GM18868 (cell line): ENCODE measurements around the gene NPAS2.

Source experiments
- ATAC-seq: cut with Tn5 transposase; IDR thresholded peaks from one replicate; pipeline ENCODE4 v1.9.1; 2021; ENCODE audit warnings: mild to moderate bottlenecking, moderate library complexity; ENCODE audit not compliant: unreplicated experiment

The NPAS2 gene

DNA sequence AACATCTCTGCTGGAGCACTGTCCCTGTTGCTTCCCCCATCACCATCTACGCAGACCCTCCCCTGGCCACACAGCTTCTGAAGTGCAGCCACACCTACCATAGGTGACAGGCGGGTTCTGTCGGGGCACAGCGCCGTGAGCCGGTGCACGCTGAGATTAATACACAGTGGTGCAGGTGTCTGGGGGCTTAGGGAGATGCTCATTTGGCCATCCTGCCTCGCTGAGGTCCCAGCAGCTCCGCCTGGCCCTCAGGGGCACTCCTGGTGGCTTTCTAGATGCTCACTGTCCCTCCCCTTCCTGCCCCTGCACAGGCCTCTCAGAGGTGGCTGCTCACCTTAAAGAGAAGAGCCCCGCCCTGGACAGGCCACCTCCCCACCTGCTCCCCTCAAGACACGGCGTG lies 163.3 kb downstream of the NPAS2 start:
- ATAC-seq = no peak

DNA sequence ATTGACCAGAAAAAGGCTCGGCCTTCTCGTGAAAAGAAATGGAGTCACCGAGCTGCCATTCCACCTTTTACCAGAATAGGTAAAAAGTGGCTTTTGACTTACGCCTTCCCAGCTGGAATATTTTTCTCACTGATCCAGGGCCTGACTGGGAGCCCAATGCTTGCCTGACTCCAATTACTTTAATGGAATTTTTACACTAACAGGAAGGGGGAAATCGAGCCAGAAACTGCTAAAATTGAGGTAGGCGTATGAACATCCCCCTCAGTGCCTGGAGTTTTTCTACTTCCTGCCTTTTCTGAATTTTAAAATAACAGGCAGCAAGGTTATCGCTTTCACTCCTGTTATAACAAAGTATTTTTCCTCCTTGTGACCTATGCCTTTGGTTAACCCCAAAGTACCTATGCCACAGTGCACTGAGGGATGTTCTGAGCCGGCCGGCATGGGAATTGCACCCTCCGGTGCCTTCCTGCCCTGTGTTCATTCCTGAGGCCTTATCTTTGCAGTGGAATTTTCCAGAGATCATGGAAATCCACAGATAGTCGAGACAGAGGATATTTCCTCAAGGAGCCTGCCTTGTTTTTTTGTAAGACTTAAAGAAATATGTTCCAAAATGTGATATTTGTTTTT lies 163.9 kb downstream of the NPAS2 start:
- ATAC-seq = no peak

DNA sequence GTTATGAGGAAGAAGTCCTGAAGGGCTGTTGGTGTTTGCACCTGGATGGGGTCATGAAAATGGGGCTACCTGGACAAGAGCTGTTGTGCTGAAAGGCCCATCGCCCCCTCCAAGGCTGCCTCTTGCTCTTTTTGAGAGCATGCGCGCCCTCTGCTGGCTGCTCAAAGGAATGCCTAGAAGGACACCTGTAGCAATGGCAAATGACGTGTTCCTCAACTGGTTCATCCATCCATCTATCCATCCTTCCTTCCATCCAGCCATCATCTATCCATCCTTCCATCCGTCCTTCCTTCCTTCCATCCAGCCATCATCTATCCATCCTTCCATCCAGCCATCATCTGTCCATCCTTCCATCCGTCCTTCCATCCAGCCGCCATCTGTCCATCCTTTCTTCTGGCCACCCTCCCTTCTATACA lies 165.0 kb downstream of the NPAS2 start:
- no peak for ATAC-seq

DNA sequence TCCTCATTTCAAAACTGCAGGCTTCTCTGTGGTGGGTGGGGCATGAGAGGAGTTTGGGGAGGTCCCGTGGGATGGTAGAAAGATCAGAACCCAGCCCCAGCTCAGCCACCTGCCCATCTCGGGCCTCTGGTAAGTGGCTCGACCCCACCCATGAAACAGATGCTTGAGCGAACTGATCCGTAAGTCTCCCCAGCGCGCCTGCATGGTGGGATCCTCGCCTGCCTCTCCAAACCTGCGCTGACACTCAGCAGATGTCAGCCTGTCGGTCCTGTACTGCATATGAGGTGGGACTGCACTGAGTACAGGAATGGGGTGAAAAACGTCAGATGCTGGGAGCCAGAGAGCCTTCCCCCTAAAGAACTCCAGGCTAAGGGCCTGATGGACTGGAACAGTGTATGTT lies 166.2 kb downstream of the NPAS2 start:
- no peak for ATAC-seq

DNA sequence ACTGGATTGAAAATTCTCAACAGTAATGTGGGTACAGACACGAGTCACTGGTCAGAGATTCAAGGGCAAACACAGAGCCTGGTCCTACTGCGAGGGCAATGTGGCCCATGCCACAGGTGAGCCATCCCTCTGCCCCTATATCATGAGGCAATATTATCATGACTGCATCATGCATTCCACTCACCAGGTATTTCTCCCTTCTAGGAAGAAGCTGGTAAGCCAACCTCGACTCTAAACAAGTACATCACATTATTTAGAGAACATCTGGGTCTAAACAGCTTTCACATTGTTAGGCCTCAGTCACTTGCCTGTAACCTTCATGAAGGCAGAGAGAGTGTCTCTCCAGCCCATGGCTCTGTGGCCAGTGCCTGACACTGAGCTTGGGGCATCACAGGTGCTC lies 167.6 kb downstream of the NPAS2 start:
- no peak for ATAC-seq

DNA sequence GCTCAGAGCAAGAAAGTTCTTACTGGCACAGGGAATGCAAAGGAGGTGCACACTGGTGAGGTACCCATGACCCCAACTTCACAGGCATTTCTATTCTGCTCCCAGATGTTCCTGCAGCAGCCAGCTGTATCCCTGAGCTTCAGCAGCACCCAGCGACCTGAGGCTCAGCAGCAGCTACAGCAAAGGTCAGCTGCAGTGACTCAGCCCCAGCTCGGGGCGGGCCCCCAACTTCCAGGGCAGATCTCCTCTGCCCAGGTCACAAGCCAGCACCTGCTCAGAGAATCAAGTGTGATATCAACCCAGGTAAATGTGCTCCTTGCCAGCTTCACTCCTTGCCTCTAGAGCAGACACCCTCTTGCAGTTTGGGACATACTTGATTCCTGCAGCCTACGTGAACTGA lies 168.0 kb downstream of the NPAS2 start:
- no peak for ATAC-seq

DNA sequence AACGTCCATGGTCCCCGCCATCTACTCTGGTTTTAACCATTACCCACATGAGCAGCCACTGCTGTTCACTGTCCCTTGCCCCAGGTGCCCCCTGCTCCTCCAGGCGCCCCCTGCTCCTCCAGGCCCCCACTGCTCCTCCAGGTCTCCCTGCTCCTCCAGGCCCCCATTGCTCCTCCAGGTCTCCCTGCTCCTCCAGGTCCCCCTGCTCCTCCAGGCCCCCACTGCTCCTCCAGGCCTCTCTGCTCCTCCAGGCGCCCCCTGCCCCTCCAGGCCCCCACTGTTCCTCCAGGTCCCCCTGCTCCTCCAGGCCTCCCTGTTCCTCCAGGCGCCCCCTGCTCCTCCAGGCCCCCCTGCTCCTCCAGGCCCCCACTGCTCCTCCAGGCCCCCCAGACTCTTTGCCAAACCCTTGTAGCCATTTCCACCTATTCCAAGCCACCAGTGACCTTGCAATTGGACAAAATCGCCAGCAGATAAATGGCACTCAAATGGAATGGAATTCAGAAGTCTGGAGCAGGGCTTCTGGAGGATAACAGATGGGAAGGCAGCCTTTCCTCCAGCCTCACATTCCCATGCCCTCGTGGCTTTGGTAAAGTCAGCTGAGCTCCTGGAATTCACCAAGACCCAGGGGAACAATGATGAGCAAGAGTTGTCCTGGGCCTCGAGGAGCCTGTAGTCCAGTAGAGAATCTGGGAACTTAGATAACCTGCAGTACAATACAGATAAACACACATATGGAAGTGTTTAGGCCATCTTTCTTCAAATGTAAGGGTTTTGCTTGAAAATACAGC lies 168.9 kb downstream of the NPAS2 start:
- ATAC-seq = no peak

DNA sequence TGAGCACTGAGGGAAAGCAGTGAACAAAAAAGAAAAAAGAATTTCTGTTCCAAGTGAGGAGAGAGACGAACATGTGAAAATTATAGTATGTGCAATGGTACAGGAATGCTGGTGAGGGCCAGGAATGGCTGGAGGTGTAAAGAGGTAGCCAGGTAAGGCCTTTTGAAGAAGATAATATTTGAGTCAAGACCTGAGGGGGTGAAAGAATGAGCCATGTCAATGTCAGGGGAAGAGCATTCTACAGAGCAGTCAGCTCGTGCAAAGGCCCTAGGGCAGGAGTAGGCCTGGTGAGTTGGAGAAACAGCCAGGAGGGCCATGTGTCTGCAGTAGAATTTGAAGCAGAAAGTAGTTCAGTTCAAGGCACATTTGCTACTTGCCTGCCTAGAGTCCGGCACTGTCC lies 169.7 kb downstream of the NPAS2 start:
- no peak for ATAC-seq

DNA sequence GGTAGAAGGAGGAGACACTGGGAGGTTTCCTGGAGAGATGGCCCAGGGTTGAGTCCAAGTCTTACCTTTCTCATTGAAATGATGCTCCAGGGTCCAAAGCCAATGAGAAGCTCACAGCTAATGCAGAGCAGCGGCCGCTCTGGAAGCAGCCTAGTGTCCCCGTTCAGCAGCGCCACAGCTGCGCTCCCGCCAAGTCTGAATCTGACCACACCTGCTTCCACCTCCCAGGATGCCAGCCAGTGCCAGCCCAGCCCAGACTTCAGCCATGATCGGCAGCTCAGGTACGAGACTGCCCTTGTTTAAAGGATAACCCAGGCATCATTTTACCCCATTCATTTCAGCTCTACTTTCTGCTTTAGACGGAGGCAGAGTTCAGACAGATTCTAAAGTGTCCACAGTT lies 170.2 kb downstream of the NPAS2 start:
- no peak for ATAC-seq

DNA sequence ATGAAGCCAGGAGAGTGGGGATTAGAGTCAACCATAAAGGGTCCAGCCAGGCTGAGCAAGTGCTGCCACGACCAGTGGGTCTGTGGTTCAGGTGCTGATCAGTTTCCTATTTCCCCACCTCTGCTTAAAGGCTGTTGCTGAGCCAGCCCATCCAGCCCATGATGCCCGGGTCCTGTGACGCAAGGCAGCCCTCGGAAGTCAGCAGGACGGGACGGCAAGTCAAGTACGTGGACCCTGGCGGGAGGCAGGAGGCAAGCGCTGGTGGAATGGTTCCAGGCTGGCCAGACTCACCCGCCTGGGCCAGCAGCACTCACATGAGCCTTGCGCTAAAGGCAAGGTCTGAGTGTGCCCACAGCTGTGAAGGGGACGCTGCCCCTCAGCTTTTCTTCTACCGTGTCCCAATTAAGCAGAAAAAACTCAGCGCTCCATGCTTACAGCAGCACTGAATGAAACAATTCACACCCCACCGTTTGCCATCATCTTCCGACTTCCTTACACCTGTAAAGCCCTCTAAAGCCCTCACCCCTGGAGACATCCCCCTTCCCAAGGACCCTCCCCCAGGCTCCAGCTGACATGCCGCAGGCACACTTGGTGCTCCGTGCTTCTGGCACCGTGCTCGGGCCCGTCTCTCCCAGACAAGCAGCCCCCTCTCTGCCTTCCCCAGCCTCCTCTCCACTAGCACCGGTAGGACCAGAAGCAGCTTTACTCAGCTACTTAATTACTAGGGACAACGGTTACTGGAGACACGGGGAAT lies 170.9 kb downstream of the NPAS2 start:
- no peak for ATAC-seq

DNA sequence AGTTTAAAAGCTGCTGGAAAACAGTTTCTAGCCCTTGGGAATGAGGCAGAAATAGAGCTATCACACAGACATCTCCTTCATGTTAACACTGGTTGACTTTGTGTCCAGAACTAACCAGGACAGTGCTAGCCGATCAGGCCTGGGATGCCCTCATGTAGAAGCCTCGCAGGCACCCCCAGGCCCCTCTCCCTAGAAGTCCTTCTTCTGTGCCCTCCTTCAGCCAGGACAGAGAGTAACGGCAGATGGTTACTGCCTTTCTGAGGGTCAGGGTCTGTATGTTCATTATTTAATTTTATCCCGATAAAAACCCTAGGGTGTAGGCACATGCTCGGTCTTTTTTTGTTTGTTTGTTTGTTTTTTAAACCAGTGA lies 171.4 kb downstream of the NPAS2 start:
- ATAC-seq = no peak

DNA sequence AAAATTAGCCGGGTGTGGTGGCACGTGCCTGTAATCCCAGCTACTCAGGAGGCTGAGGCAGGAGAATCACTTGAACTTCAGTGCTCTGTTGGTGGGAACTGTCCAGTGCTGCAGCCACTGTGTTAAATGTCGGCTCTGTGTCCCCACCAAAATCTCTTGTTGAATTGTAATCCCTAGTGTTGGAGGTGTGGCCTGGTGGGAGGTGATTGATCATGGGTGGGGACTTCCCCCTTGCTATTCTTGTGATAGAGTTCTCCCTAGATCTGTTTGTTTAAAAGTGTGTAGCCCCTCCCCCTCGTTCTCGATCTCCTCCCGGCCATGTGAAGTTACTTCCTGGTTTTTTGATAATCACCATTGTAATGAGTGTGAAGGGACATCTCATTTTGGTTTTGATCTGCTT lies 172.3 kb downstream of the NPAS2 start:
- ATAC-seq = no peak

DNA sequence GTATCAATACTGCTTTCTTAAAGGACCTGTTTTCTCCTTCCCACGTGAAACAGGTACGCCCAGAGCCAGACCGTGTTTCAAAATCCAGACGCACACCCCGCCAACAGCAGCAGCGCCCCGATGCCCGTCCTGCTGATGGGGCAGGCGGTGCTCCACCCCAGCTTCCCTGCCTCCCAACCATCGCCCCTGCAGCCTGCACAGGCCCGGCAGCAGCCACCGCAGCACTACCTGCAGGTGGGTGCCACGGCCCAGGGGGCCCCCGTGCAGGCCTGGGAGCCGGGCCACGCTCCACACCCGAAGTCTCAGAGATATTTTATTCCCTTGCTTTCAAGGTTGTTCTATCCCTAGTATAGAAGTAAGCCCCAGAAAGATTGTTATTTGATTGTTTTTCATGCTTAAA lies 173.4 kb downstream of the NPAS2 start:
- no peak for ATAC-seq

DNA sequence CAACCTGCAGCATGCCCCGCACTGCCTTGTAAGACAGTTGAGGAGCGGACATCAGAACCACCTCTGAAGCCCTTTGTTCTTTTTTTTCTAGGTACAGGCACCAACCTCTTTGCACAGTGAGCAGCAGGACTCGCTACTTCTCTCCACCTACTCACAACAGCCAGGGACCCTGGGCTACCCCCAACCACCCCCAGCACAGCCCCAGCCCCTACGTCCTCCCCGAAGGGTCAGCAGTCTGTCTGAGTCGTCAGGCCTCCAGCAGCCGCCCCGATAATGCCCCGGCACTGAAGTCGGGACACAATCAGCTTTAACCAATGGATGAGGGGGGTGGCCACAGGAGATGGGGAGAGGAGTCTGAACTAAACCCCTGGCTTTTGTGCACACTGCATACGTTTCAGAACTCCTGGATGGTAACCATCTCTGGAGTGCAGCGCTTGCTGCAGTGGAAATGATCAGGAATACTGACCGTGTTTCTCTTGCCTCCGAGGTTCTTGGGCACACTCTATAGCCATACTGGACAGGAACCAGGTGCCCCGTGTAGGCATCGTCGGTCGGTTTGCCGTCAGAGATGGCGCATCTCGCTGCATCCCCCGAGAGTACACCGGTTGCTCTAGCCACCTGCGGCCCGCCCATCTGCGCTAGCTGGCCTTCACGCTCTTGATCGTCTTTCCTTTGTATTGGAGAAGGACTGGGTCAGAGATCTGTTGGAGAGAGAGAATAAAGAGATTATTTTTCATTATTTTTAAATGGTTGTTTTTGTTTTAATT lies 175.6 kb downstream of the NPAS2 start:
- ATAC-seq = no peak

DNA sequence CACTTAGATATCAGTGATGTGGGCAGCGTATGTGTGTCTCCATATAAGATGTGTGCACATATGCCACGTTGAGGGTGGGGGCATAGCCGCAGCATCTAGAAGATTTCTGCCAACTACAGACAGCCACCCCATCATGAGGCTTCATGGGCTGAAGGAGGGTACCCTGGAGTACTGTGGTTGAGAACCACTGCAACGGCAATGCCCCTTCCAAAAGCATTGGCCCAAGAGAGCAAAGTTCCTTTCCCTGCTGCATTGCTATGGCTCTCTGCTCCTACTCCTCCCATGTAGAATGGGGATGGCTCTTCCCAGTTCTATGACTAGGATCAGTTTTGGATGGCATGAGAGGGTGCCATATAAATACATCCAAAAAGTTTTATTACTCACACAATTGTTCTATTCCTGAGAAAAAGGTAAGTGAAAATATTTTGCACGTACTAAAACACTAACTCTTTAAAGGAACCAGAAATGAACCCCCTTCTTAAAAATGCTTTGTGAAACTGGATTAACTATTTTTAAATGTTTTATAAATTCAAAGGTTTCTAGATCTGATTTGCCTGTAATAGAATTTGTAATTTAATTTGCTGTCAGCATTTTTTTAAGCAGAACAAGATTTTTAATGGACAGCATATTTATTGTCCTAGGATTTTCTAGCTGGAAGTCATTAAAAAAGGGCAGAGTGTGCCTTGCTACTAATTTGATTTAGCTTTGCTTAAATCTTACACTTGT lies 177.7 kb downstream of the NPAS2 start:
- no peak for ATAC-seq

DNA sequence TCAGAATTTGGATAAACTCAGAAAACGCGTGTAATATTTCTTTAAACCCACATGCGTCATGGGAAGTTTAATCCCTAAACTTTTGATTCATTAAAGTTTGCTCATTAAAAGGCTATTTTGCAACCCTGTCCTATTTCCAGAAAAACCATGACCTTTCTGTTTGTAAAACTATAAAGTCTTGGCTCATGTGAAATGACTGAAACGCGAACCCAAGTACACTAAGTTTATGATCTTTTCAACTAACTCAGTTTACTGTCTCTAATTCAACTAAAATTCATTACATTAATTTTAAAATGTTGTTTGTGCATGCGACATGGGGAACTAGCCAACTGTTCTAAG lies 178.3 kb downstream of the NPAS2 start:
- ATAC-seq = no peak

DNA sequence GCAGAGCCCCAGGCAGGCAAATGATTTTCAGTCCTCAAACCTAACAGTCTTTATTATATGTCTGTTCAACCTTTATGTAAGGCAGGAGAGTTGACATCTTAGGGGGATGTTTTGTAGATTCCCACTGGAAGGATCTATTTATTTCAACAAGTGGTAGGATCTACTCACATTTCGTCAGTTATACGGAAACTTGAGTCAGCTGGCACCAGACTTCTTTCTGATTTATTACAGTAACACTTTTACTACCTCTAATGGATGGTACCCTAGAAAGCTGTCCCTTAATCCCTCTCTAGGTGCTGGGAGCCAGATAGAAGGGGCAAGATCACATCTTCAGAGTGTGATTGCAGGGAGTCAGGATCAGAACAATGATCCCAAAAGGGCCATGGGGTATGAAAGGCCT lies 180.1 kb downstream of the NPAS2 start:
- no peak for ATAC-seq

DNA sequence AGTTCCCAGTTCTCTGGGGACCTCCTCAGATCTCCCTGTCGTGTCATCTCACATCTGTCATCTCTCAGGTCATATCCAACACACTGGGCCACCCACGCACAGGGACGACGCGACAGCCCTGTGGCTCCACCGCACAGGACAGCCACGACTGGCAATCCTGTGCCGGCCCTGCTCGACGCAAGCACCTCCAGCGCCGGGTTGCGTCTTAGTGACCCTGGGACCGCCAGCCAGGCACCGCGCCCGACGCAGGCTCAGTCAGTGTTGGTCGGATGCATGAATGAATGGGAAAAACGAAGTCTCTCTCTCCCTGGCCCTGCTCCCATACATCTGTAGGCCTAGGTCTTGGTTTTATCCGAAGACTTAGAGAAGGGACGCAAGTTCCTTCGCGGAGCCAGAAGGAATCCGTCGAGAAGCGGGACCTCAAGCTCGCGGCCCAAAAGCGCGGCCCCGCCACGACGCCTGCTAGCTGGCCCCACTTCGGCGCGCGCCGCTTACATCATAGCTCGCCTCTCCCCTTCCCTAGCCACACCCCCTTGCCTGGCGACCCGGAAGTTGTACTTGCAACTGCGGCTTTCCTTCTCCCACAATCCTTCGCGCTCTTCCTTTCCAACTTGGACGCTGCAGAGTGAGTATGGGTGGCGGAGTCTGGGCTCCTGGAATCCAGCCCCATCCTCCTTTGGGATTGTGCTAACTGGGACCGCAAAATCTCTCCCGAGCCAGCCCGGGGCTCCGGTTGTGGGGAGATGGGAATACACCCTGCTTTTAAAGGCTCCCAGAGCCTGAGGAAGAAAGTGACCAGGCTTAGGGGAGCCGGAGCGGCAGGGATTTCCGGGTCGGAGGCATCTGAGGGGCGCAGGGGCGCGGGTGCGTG lies 182.0 kb downstream of the NPAS2 start, which contains the start of gene RPL31:
TSS of gene RPL31 (plus strand) at position 599 of the 871 bp plus-strand sequence. CDS start 413 bp downstream, outside the sequence.
- ATAC-seq = peak; percentile 96

DNA sequence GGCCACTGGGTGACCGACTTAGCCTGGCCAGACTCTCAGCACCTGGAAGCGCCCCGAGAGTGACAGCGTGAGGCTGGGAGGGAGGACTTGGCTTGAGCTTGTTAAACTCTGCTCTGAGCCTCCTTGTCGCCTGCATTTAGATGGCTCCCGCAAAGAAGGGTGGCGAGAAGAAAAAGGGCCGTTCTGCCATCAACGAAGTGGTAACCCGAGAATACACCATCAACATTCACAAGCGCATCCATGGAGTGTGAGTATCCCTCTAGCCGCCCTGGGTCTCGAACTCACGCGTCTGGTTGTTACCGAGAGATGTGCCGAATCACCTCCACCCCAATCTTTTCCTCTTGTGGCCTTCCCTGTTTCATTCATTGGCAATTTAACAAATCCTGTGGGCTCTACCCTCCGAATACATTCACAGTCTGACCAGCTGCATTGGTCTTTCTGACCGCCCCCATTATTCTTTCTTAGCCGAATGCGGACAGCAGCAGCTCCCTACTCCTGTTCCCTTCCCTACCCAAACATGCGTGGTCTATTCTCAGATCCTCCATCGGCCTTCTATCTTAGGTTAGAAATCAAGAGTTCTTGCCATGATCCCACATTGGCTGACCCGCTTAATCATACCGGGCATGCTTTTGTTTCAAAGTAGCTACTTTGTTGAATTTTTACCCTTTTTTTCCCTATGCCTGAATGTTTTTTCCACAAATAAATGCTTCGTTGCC lies 182.8 kb downstream of the NPAS2 start:
- ATAC-seq = no peak
